Esophagus squamous epithelium (tissue), 4 donors: ENCODE results near the gene CEACAM1.

ENCODE experiments used
- POLR2A ChIP-seq, 4 donors: fragments of 450-650 bp; IDR thresholded peaks; one replicate each; pipeline ENCODE4 v1.6.1; 2017; ENCODE audit warnings: antibody characterized with exemption in 4 of 4, mild to moderate bottlenecking in 4 of 4, moderate library complexity in 3 of 4
- TF ChIP-seq, protein P1 (sequence below), 6 experiments: fragments of 450-650 bp in 4 of 6; fragments of 200-600 bp in 2 of 6; sonication (generic) in 2 of 6; IDR thresholded peaks; one replicate each; pipeline ENCODE4 v1.5.1; 2016 to 2019; ENCODE audit warnings: antibody characterized with exemption in 6 of 6, mild to moderate bottlenecking in 4 of 6, moderate library complexity in 4 of 6

DNA sequence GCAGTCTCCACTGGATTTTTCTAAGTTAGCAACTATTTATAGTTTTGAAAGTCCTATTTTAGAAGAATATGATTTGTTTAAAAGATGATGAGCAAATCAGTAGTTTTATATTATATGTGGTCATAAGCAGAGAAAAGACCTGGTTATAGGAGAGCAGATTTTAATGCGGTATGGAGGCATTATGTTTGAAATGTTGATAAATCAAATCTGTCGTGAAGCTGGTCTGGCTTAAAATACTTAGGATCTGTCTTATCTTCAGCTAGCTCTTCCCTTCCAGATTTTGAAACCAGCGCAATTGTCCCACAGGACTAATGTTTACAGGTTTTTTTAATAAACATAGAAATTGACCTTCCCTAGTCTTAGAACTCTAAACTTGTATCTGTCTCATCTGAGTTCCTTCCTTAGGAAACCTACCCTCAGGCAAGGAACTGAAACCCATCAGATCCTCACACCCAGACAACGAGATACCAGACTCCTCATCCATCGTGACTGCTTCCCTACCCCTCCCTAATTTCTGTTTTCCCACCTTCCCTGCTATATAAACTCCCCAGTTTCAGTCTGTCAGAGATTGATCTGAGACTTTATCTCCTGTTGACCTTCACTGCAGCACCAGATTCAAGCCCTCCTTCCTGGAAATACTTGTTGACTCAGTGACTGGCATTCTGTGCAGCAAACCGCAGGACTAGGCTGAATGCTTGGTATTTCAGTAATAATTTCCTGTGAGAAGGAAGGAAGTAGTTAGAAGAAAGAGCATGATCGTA lies 47.8 kb downstream of the CEACAM1 start:
- TF ChIP-seq POLR2A (IDR thresholded peaks at IDR 0.05): no peak
- TF ChIP-seq, protein P1, sequence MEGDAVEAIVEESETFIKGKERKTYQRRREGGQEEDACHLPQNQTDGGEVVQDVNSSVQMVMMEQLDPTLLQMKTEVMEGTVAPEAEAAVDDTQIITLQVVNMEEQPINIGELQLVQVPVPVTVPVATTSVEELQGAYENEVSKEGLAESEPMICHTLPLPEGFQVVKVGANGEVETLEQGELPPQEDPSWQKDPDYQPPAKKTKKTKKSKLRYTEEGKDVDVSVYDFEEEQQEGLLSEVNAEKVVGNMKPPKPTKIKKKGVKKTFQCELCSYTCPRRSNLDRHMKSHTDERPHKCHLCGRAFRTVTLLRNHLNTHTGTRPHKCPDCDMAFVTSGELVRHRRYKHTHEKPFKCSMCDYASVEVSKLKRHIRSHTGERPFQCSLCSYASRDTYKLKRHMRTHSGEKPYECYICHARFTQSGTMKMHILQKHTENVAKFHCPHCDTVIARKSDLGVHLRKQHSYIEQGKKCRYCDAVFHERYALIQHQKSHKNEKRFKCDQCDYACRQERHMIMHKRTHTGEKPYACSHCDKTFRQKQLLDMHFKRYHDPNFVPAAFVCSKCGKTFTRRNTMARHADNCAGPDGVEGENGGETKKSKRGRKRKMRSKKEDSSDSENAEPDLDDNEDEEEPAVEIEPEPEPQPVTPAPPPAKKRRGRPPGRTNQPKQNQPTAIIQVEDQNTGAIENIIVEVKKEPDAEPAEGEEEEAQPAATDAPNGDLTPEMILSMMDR (IDR thresholded peaks at IDR 0.05): no peak
